Measurements from ENCODE around the gene SMURF1.
"Not testable (repeated sequence)": the region's sequence is repeated elsewhere in the genome, so short reads cannot be mapped to it uniquely, and the experiment has no call there.

SMURF1 gene

DNA sequence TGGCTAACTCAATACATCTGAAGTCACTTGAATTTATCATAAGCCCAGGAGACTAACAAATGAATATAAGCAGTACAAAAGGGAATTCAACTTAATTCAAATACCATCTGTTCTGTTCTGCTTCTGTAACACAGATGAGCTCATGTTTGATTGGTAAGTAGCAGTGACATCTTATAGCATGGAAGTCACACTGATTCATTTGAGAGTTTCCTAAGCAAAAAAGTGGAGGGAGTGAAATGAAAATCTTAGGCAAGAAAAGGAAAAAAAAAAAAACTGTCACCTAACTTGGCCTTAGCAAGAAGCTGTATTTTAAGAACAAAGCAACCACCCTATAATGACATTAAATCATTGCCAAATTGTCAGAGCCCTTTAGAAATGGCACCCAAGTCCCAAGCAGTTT lies 49.5 kb downstream of the SMURF1 start:
- DNase-seq: no peak

DNA sequence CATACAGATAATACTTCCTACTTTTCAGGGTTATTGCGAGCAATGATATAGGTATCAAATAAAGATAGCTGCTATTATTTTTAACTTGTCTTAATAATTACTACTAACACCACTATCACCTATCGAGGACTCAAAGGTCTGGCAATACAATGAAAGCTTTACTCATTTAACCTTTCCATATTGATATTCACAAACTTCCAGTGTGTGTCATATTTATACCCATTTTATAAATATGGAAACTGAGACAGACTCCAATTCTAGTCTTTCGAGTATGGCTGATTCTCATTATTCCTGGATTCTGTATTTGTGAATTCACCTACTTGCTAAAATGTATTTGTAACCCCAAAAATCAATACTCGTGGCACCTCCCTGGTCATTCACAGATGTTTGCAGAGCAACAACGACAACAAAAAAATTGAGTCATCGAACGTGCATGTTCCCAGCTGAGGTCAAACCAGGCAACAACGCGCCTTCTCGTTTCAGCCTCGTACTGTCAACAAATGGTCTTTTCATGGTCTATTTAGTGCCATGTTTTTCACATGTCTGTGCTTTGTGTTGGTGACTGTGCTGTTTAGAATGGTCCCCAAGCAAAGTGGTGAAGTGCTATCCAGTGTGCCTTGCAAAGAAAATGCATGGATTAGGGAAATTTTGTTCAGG lies 51.7 kb downstream of the SMURF1 start:
- DNase-seq: no peak

GRCh38 chr7:99090771-99091542 lies 53.0 kb downstream of the SMURF1 start:
- DNase-seq: no peak

DNA sequence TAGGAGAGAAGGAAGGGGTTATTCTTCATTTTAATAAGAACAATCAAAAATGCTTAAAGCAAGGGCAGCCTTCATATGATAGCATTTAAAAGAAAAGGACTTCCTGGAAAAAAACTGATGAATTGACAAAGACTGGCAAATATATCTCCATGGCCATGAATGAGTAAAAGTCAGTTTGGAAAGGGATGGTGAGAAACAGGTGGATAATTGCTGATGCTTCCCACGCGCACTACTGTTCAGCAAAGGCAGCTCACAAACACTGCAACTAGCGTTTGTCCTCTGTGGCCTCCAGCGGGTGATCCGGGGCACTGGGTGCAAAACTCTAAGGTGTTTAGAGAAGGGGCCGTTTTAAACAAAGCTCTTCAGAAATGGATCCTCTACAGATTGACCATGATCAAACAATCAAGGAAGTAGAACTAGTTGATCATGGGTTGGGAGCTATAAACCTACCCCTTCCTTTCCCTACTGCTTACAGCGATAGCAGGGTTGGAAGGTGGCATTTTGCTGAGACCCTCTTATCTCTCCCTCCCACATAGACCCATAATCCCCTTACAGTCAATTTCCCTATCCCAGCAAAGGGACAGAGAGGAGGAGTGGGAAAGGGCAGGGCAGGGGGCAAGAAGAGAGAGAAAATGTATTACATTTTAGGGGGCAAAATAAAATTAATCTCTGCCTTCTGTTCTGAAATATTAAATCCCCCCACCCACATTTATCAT lies 53.8 kb downstream of the SMURF1 start:
- DNase-seq: no peak

DNA sequence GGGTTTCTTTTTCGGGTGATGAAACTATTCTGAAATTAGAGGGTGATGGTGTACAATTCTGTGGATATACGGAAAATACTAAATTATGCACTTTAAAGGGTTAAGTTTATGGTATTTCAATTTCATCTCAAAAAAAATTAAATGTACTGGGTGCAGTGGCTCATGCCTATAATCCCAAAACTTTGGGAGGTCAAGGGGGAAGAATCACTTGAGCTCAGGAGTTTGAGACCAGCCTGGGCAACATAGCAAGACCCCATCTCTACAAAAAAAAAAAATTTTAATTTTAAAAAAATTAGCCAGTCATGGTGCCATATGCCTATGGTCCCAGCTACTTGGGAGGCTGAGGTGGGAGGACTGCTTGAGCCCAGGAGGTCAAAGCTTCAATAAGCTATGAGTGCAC lies 57.0 kb downstream of the SMURF1 start:
- no peak for DNase-seq

DNA sequence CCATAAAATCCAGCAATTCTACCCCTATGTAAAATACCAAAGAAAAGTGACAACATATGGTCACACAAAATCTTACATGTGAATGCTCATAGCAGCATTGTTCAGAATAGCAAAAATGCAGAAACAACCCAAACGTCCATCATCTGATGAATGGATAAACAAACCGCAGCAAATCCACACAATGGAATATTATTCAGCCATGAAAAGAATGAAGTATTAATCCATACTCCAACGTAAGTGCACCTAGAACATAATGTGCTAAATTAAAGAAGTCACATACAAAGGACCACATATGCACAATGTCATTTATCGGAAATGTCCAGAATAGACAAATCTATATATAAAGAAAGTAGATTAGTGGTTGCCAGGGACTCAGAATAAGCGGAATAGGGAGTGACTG lies 57.4 kb downstream of the SMURF1 start:
- no peak for DNase-seq

DNA sequence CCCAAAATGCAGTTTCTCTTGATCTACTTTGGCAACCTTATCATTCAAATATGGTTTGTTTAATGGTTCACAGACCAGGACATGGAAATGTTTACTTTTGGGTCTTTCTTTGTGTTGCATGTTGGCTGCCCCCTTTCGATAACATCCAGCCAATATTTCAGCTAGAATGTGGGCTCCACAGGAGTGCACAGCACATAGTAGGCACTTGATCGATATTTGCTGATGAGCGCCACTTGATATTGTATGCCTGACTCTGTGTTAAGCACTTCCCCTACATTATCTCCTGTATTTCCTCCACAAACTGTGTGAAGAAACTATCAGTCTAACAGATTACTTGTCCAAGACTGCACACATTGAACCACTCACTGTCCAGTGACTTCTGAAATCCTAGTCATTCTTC lies 60.2 kb downstream of the SMURF1 start:
- no peak for DNase-seq

GRCh38 chr7:99083068-99083651 lies 60.7 kb downstream of the SMURF1 start:
- no peak for DNase-seq

DNA sequence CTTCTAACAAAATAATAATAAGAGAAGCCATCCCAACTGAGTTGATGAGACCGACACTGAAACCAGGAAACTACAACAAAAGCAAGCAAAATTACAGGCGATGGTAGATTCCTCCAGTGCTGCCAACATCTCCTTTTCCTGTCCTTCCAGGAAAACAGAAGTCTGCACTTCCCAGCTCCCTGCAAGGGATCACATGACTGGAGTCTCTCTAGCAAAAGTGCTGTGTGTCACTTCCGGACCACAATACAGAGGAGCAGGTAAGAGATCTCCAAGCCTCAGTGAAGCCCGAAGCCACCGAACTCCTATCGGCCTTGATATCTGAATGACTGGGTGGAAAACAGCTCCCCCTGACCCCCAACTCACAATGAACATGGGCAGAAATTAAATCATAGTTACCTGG lies 63.2 kb downstream of the SMURF1 start:
- DNase-seq: no peak

DNA sequence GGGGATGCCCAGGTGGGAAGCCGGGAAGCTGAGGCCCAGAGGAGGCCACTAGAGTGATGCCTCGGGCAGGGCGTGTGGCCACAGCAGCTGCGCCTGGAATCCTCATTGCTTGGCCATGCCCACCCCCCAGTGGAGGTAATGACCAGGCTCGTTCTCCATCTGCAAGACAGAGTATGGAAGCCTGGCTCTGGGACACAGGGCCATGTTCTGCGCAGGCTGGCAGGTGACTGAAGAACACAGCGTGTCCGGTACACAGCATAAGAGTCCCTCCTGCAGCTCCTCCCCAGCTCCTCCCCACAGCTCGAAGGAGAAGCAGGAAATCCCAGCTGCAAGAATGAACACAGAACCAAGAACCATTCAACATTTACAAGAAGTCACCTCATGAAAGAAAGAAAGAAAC lies 64.8 kb downstream of the SMURF1 start:
- no peak for DNase-seq

- no peak for DNase-seq
Measured at GRCh38 chr7:99078416-99078815, 65.5 kb downstream of the SMURF1 start.

DNA sequence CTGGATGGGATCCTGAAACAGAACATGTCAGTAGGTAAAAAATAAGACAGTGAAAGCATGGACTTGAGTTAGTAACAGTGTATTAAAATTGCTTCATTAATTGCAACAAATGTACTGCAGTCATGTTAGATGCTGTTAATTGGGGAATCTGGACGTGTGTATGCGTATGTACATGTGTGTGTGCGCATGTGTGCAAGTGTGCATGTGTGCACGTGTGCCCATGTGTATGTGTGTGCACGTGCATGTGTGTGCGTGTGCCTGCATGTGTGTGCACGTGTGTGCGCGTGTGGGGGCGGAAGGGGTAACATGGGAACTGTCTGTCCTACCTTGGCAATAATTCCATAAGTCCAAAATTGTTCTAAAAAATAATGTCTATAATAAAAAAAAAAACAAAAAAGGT lies 67.3 kb downstream of the SMURF1 start:
- no peak for DNase-seq

DNA sequence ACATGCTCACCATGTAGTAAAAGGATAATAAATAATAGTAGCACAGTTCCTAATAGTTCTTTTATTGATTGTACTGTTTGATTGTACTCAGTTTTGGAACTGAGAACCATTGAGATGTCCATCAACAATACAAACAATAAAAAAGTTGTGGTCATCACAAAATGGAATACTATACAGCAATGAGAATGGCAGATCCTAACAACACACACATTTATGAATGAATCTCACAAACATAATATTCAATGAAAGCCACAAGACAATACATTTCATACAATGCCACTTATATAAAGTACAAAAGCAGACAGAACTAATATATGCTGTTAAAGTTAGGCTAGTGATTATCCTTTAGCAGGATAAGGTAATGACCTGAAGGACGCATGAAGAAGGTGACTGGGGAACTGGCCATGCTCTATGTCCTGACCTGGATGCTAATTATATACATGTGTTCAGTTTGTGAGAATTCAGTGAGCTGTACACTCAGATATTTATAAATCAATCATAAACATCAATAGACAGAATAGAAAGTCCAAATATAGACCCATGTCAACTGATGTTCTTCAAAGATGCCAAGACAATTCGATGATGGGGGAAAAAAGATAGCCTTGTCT lies 70.0 kb downstream of the SMURF1 start:
- no peak for DNase-seq

DNA sequence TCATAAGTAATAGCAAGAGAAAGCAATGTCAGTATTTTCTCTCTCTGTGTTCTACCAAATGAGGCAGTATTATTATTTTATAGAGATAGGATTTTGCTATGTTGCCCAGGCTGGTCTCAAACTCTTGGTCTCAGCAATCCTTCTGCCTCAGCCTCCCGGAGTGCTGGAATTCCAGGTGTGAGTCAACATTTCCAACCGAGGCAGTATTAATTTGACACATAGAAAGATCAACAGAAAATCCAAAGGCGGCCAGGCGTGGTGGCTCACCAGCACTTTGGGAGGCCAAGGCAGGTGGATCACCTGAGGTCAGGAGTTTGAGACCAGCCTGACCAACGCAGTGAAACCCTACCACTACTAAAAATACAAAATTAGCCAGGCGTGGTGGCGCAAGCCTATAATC lies 71.8 kb downstream of the SMURF1 start:
- no peak for DNase-seq

DNA sequence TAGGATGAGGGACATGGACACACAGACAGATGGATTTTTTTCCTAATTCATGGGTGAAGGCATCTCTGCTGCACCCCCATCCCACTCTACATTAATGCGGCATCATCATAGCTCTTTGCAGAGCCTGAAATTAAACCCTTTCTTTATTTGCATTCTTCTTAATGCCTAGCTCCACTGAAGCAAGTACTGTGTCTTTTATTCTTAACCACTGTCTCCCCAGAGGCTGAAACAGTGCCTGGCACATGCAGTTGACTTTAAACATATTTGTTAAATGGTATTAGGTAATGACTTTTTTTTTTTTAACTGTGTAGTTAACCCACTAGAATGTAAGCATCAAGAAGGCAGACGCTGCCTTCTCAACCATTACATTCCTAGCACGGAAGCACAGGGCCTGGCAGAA lies 73.5 kb downstream of the SMURF1 start:
- DNase-seq: no peak

DNA sequence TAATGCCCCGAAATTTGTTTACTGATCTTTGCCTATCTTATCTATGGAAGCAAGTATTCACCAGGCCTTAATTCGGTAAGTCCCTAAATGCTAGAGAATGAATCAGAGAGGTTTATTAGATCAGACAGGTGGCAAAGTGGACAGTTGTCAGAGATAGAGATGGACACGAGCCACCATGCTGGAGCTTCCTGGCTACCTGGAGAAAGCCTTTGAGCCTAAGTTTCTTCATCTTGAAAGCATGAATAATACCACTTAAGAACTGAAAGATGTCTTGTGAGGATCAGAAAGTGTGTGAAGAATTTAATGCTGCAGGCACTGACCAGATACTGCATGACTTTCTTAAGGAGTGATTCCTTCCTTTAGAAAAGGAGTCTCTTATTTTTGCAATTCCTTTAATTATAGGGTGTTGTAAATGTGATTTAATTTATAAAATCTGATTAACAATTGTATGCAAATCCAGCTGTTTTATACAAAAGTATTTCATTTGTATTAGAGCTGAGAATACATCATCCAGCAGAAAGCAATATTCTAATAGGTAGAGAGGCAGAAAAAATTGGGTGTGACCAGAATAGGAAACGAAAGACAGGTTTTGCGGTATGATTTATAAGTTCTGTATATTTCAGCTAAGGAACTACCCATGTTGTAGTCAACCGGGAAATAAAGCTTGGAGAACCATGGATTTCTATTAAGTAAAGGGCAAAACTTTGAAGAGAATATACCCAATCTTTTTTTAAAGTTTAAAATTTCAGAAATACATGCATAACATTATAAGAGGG lies 82.7 kb downstream of the SMURF1 start:
- no peak for DNase-seq

- DNase-seq: no peak
Measured at GRCh38 chr7:99054781-99055180, 89.1 kb downstream of the SMURF1 start.

- no peak for DNase-seq
Measured at GRCh38 chr7:99050971-99051370, 92.9 kb downstream of the SMURF1 start.

- no peak for DNase-seq
Measured at GRCh38 chr7:99047526-99048077, 96.3 kb downstream of the SMURF1 start.

DNA sequence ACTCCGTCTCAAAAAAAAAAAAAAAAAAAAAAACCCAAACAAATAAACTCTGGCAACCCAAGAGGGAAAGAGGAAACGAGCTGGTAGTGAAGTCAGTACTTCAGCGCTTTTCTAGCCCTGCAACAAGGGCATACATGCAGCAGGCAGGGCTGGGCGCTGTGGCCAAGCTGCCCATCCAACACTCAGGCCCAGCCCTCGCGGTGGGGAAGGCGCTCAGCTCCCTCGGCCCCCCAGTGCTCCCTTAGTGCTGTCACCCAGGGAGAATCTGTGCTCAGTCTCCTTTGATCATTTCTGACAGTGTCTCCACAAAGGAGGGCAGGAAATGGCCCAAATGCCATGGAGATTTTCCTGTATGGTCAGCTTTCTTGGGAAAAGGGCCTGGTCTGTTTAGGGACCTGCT lies 97.2 kb downstream of the SMURF1 start:
- no peak for DNase-seq

DNA sequence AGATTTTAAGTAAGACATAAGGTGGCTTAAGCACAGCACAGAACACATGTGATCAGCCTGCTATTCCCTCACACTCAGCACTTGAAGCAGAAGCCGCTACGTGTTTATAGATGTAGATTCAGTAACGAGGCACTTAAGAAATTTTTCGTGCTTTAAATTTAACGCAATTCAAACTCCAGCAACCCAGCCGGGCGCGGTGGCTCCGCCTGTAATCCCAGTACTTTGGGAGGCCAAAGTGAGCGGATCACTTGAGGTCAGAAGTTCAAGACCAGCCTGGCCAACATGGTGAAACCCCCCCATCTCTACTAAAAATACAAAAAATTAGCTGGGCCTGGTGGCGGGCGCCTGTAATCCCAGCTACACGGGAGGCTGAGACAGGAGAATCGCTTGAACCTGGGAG lies 97.6 kb downstream of the SMURF1 start:
- not testable (repeated sequence) for DNase-seq

GRCh38 chr7:99044858-99045257 lies 99.0 kb downstream of the SMURF1 start:
- not testable (repeated sequence) for DNase-seq
